GM23248 (cell line): ENCODE measurements around the gene SLC8A1. TPM values are rescaled to one million over a fixed set of nuclear protein-coding genes. Genes with fewer than 3 reads are reported as not detected.

Source experiments
- DNase-seq: peaks from one replicate; pipeline ENCODE4 v3.0.0-alpha.2; 2015
- H2AFZ ChIP-seq: fragments of 200-600 bp; sonication (generic); 2 replicates; pipeline ENCODE4 v1.6.1; 2016; ENCODE audit warnings: antibody characterized with exemption
- H3F3A ChIP-seq: fragments of 200-600 bp; sonication (generic); 2 replicates; pipeline ENCODE4 v1.6.1; 2016; ENCODE audit warnings: mild to moderate bottlenecking, antibody characterized with exemption, mixed run types; ENCODE audit not compliant: insufficient read depth
- H3K27ac ChIP-seq: fragments of 200-600 bp; sonication (generic); 2 replicates; pipeline ENCODE4 v1.5.1; 2016; ENCODE audit warnings: mild to moderate bottlenecking
- H3K27me3 ChIP-seq: fragments of 200-600 bp; sonication (generic); replicated peaks from 2 replicates; pipeline ENCODE4 v1.6.1; 2016; ENCODE audit warnings: mild to moderate bottlenecking; ENCODE audit not compliant: insufficient read depth
- H3K36me3 ChIP-seq: fragments of 200-600 bp; sonication (generic); 2 replicates; pipeline ENCODE4 v1.6.1; 2016; ENCODE audit warnings: low read depth, mild to moderate bottlenecking
- H3K4me1 ChIP-seq: fragments of 200-600 bp; sonication (generic); 2 replicates; pipeline ENCODE4 v1.6.1; 2016; ENCODE audit warnings: mild to moderate bottlenecking; ENCODE audit not compliant: insufficient read depth
- H3K4me2 ChIP-seq: fragments of 200-600 bp; sonication (generic); one replicate; pipeline ENCODE4 v1.6.1; 2016; ENCODE audit warnings: mild to moderate bottlenecking; ENCODE audit not compliant: unreplicated experiment
- H3K4me3 ChIP-seq: fragments of 200-600 bp; sonication (generic); 2 replicates; pipeline ENCODE4 v1.5.1; 2016; ENCODE audit warnings: mild to moderate bottlenecking
- H3K79me2 ChIP-seq: fragments of 200-600 bp; sonication (generic); 2 replicates; pipeline ENCODE4 v1.6.1; 2016; ENCODE audit warnings: mild to moderate bottlenecking; ENCODE audit not compliant: insufficient read depth
- H3K9ac ChIP-seq: fragments of 200-600 bp; sonication (generic); 2 replicates; pipeline ENCODE4 v1.6.1; 2016; ENCODE audit warnings: mild to moderate bottlenecking
- H3K9me2 ChIP-seq: fragments of 200-600 bp; sonication (generic); 2 replicates; pipeline ENCODE4 v1.6.1; 2016; ENCODE audit warnings: mixed run types, mild to moderate bottlenecking, moderate library complexity; ENCODE audit not compliant: insufficient read depth
- H3K9me3 ChIP-seq: fragments of 200-600 bp; sonication (generic); one replicate; pipeline ENCODE4 v1.6.1; 2017; ENCODE audit warnings: low read depth
- H4K20me1 ChIP-seq: fragments of 200-600 bp; sonication (generic); 2 replicates; pipeline ENCODE4 v1.6.0; 2016; ENCODE audit not compliant: insufficient read depth
- EZH2 ChIP-seq: fragments of 200-600 bp; sonication (generic); IDR thresholded peaks from 2 replicates; pipeline ENCODE4 v1.6.1; 2018; ENCODE audit warnings: antibody characterized with exemption, mild to moderate bottlenecking; ENCODE audit not compliant: insufficient read depth, poor library complexity, severe bottlenecking
- EZH2phosphoT487 ChIP-seq: fragments of 200-600 bp; sonication (generic); IDR thresholded peaks from 2 replicates; pipeline ENCODE4 v1.6.1; 2018; ENCODE audit warnings: antibody characterized with exemption, moderate library complexity, mild to moderate bottlenecking, low read depth; ENCODE audit not compliant: insufficient read depth
- WGBS, 2 experiments: methylation state at CpG; one replicate each; pipeline ENCODE4 v1.1.6; 2015 to 2017; ENCODE audit warnings: low lambda C conversion rate in 2 of 2, low coverage in 1 of 2; ENCODE audit errors: missing lambda C conversion rate in 2 of 2; 5-methylcytosine and 5-hydroxymethylcytosine counted together
- in situ Hi-C: fragments of 300-500 bp; cut with MboI; formaldehyde crosslinking; loops from 2 replicates; pipeline ENCODE4 v1.15.0; 2020
- polyA plus RNA-seq: library from polyadenylated mRNA; unstranded; fragments of >200 nt; fragmentation: Nextera tagmentation; extraction: Ambion mirVana; gene quantifications from 2 replicates; pipeline ENCODE4 v1.2.1, GENCODE V29; 2016
- total RNA-seq: library from RNA; depleted of rRNA; stranded (reverse); fragments of >200 nt; shearing (Covaris generic); gene quantifications from 2 replicates; pipeline ENCODE4 v1.2.3, GENCODE V29; 2014

SLC8A1 gene
- total and polyA plus RNA-seq, 2 experiments from 2014 or later, result 13.8 to 83.4 TPM

- Histone ChIP-seq H4K20me1 (no peaks in the 10 kb centered on the region), H3K79me2 (no peaks in the 10 kb centered on the region), H3K4me3 (no peak overlapping the region), H3F3A (0 out of 2 replicates have a peak, but pooled peaks cover 6% of the 10 kb centered on the region), H3K27me3 (no peaks in the 10 kb centered on the region), H3K4me2 (no peak overlapping the region), H3K27ac (no peak overlapping the region), H3K4me1 (peaks cover 16% of the 10 kb centered on the region), H3K36me3 (no peaks in the 10 kb centered on the region), H3K9me2 (no peaks in the 10 kb centered on the region), H3K9ac (no peak overlapping the region), H2AFZ (no peak overlapping the region), H3K9me3 (no peaks in the 10 kb centered on the region)
- in situ Hi-C loops, result no loop called here
- TF ChIP-seq EZH2phosphoT487 (no peak), EZH2 (no peak)
- no peak for DNase-seq
- WGBS, 2 experiments, result 95 to 98% methylated on average over 6 of the region's 6 CpGs
These were observed 273.6 kb downstream of the SLC8A1 start for GRCh38 chr2:40178171-40178778.

GRCh38 chr2:40177366-40177765 is 274.5 kb downstream of the SLC8A1 start:
- no peaks in the 10 kb centered on the region for H3K27me3 ChIP-seq
- no peaks in the 10 kb centered on the region for H3K9me2 ChIP-seq
- no peak overlapping the region for H2AFZ ChIP-seq
- no peak overlapping the region for H3K4me3 ChIP-seq
- H3K79me2 ChIP-seq, result no peaks in the 10 kb centered on the region
- no peak overlapping the region for H3K9ac ChIP-seq
- peaks cover 22% of the 10 kb centered on the region for H3K4me1 ChIP-seq
- no peaks in the 10 kb centered on the region for H4K20me1 ChIP-seq
- 14 to 20% methylated on average over 6 of the region's 6 CpGs for WGBS, 2 experiments
- H3K9me3 ChIP-seq, result no peaks in the 10 kb centered on the region
- H3K4me2 ChIP-seq, result no peak overlapping the region
- peaks cover 13% of the 10 kb centered on the region; the same call in 1 of the 2 replicates for H3F3A ChIP-seq
- in situ Hi-C loops, result no loop called here
- peak; percentile 36 for DNase-seq
- TF ChIP-seq EZH2, result no peak
- TF ChIP-seq EZH2phosphoT487, result no peak
- no peaks in the 10 kb centered on the region for H3K36me3 ChIP-seq
- no peak overlapping the region for H3K27ac ChIP-seq

- peaks cover 33% of the 10 kb centered on the region for H3K4me1 ChIP-seq
- H3K27ac ChIP-seq, result no peak overlapping the region
- WGBS, 2 experiments, result 52 to 56% methylated on average over 2 of the region's 2 CpGs
- no peaks in the 10 kb centered on the region for H3K27me3 ChIP-seq
- H3K9ac ChIP-seq, result no peak overlapping the region
- in situ Hi-C loops, result no loop called here
- peak; percentile 40 for DNase-seq
- no peaks in the 10 kb centered on the region for H3K9me3 ChIP-seq
- H4K20me1 ChIP-seq, result no peaks in the 10 kb centered on the region
- no peak for TF ChIP-seq EZH2
- no peak for TF ChIP-seq EZH2phosphoT487
- no peak overlapping the region for H3K4me2 ChIP-seq
- peaks cover 17% of the 10 kb centered on the region; the same call in 1 of the 2 replicates for H3F3A ChIP-seq
- H3K4me3 ChIP-seq, result no peak overlapping the region
- H3K36me3 ChIP-seq, result no peaks in the 10 kb centered on the region
- no peaks in the 10 kb centered on the region for H3K79me2 ChIP-seq
- no peak overlapping the region for H2AFZ ChIP-seq
- H3K9me2 ChIP-seq, result no peaks in the 10 kb centered on the region
These were observed 278.6 kb downstream of the SLC8A1 start for GRCh38 chr2:40173276-40173675.

GRCh38 chr2:40169856-40170255 is 282.0 kb downstream of the SLC8A1 start:
- Histone ChIP-seq H4K20me1 (no peaks in the 10 kb centered on the region), H3K9me3 (no peaks in the 10 kb centered on the region), H3K9ac (no peak overlapping the region), H3K4me2 (no peak overlapping the region), H3K4me1 (peaks cover 24% of the 10 kb centered on the region), H3K4me3 (no peak overlapping the region), H3K27ac (no peak overlapping the region), H3K36me3 (no peaks in the 10 kb centered on the region), H3K9me2 (no peaks in the 10 kb centered on the region), H3K27me3 (no peaks in the 10 kb centered on the region), H3K79me2 (no peaks in the 10 kb centered on the region), H2AFZ (no peak overlapping the region), H3F3A (peaks cover 17% of the 10 kb centered on the region; the same call in 1 of the 2 replicates)
- TF ChIP-seq EZH2 (no peak), EZH2phosphoT487 (no peak)
- in situ Hi-C loops, result no loop called here
- WGBS, 2 experiments, result 48 to 59% methylated on average over 3 of the region's 3 CpGs
- no peak for DNase-seq
